ENCODE results near the gene ASB8. TPM values are rescaled to one million over a fixed set of nuclear protein-coding genes. Genes with fewer than 3 reads are reported as not detected.

Gene ASB8
- total RNA-seq, 1 donor from 2014 or later = 80.7 TPM

DNA sequence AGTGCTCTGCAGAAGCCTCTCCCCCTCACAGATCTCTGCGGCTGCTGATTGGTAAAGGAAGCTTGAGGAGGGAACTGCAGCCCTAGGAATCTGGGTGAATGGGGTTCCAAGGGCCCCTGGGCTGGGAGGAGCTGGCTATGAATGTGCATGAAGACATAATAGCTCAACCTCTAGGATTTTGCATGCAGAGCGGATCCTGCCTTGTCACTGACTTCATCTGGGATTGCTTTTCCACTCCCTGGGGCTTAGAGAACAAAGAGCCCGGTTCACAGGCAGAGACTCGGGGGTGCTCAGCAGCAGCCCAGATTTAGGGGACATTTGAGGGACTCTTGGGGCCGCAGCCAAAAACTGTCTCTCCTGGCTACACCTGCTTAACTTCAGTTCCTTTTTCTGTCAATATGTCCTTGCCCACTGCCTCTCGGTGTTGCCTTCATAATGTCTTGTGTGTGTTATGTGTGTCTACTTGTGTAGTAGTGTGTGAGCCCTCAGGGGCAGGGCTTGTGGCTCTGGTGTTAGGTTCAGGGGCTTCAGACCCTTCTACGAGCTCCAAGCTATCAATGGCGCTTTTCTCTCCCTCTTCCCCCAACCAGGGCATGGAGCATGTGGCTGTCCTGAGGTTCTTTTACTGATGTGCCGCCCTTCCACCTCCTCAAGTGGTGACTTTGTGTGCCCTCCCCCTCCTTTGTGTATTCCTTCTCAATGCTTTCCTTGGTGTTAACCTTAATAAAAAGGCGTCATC, 28.0 kb upstream of the ASB8 start:
- no peak for ATAC-seq
- intact Hi-C loops (cut with DNase I) = no loop called here
- DNase-seq (ENCODE audit: missing footprints) = no peak

DNA sequence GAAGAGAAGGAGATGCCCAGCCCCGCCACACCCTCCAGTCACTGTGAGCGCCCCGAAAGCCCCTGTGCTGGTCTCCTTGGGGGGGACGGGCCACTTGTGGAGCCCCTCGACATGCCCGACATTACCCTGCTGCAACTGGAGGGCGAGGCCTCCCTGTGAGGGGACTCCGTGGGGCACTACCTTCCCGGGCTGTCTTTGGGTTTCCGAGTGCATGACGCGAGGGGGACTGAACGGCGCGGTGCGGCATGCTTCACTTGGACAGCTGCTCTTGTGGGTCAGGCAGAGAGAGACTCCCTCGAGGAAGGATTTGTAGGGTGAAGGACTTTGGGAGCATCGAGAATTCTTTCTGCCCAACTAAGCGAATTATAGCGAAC, 27.2 kb upstream of the ASB8 start:
- no peak for ATAC-seq
- intact Hi-C loops (cut with DNase I) = no loop called here
- DNase-seq (ENCODE audit: missing footprints) = no peak

GRCh38 chr12:48183876-48184548, 26.7 kb upstream of the ASB8 start:
- ATAC-seq = no peak
- intact Hi-C loops (cut with DNase I) = no loop called here
- DNase-seq (ENCODE audit: missing footprints) = no peak

DNA sequence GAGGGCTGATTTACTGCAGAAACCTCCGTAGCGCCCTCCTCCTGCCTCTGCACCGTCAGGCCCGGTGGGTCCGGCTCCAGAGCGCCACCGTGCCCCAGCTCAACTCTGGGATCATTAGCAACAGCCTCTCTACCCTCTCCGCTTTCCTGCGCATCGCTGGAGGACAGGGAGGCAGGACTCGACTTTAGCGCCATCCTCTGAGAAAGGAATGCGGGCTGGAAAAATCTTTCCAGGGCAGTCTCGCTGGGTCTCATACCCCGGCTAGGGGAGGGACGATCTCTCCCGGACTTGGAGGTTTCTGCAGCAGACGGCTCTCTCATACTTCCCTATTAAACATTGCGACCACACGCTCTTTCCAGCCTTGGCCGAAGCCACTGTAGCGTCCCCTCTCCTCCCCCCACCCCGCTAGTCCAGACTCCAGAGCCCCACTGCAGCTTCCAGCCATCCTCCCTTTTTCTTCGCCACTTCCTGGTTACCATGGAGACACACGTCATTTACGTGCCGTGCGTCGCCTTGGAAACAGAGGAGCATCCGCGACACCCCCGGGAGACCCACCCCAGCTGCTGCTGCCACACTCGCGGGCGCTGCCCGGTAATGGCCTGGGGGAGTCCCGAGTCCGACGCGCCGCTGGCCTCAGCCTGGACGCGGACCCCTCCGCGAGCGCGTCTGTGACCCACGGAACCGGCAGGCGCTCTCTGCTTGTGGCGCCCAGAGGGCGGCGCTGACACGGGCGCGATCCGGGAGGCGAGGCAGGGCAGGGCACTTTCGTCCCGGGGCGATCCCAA, 26.0 kb upstream of the ASB8 start, which contains the start of gene CCDC184:
CCDC184 (plus strand) TSS at position 554 of the 785 bp plus-strand sequence. CDS start 479 bp downstream, outside the sequence.
- DNase-seq (ENCODE audit: missing footprints) = peak; percentile 83
- peak; percentile 81 for ATAC-seq
- intact Hi-C loops (cut with DNase I) = no loop called here

GRCh38 chr12:48182631-48183030, 25.3 kb upstream of the ASB8 start:
- DNase-seq (ENCODE audit: missing footprints) (no peak), ATAC-seq (no peak)
- intact Hi-C loops (cut with DNase I) = no loop called here

GRCh38 chr12:48180857-48181495, 23.7 kb upstream of the ASB8 start:
- ATAC-seq (peak; percentile 14), DNase-seq (ENCODE audit: missing footprints) (no peak)
- intact Hi-C loops (cut with DNase I) = no loop called here

DNA sequence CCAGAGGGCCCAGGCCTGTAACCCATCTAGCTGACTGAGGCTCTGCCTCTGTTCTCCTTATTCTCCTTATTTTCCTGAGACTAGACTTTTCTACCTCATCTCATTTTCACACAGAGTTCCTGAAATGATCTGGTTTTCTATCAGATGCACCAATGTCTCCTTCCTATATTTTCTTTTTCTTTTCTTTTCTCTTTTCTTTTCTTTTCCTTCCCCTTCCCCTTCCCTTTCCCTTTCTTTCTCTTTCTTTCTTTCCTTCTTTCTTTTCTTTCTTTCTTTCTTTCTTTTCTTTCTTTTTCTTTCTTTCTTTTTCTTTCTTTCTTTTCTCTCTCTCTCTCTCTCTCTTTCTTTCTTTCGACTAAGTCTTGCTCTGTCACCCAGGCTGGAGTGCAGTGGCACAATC, 23.1 kb upstream of the ASB8 start:
- intact Hi-C loops (cut with DNase I) = no loop called here
- DNase-seq (ENCODE audit: missing footprints) (no peak), ATAC-seq (no peak)

DNA sequence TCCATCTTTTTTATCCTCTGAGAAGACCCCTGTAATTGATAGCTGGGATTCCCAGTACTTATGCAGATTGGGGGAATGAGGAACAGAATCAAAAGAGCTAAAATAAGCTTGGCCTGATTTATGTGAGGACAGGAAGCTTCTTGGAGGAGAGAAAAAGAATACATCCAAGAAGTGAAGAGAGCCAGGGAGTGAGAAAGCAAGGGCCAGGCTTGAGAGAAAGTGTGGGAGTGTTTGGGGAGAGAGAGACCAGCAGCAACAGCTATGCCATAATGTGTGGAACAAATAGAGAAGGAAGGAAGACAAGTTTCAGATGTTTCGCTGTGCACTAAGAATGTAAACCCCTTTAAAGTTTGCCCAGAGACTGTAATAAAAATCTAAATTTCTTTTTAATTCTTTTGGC, 22.2 kb upstream of the ASB8 start:
- DNase-seq (ENCODE audit: missing footprints) = no peak
- ATAC-seq = no peak
- intact Hi-C loops (cut with DNase I) = no loop called here

DNA sequence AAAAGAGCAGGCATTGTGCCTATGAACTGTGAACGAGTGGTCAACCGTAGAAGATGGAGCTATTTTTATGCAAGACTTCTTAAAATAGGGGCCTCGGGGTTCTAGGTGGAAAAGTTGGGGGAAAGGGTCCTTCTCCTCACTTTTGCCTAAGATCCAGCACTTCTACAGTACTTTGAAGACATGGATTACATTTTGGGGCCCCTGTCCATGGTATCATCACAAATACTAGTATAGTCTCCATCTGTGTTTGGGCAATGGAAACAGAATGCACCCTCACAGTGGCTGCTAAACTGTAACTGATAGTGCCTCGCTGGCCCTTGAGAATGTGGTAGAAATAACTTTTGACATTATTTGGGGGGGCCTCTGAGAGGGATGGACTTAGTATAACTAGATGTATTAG, 20.7 kb upstream of the ASB8 start:
- ATAC-seq = no peak
- intact Hi-C loops (cut with DNase I) = no loop called here

GRCh38 chr12:48176417-48176751, 19.1 kb upstream of the ASB8 start:
- DNase-seq (ENCODE audit: missing footprints) (no peak), ATAC-seq (no peak)
- intact Hi-C loops (cut with DNase I) = no loop called here

More for the DNA sequence above, 20.7 kb upstream of the ASB8 start:
- DNase-seq (ENCODE audit: missing footprints) = no peak

- intact Hi-C loops (cut with DNase I) = no loop called here
- no peak for DNase-seq (ENCODE audit: missing footprints)
- ATAC-seq = no peak
These were observed 18.5 kb upstream of the ASB8 start for GRCh38 chr12:48175613-48176416.

- intact Hi-C loops (cut with DNase I) = loop anchor here (5.0 kb wide), 1 partner anchor 207 kb away; the partner anchor contains the start of gene TMEM106C
- ATAC-seq = no peak
- DNase-seq (ENCODE audit: missing footprints) = no peak
These were observed 11.7 kb upstream of the ASB8 start for GRCh38 chr12:48169011-48169410.

DNA sequence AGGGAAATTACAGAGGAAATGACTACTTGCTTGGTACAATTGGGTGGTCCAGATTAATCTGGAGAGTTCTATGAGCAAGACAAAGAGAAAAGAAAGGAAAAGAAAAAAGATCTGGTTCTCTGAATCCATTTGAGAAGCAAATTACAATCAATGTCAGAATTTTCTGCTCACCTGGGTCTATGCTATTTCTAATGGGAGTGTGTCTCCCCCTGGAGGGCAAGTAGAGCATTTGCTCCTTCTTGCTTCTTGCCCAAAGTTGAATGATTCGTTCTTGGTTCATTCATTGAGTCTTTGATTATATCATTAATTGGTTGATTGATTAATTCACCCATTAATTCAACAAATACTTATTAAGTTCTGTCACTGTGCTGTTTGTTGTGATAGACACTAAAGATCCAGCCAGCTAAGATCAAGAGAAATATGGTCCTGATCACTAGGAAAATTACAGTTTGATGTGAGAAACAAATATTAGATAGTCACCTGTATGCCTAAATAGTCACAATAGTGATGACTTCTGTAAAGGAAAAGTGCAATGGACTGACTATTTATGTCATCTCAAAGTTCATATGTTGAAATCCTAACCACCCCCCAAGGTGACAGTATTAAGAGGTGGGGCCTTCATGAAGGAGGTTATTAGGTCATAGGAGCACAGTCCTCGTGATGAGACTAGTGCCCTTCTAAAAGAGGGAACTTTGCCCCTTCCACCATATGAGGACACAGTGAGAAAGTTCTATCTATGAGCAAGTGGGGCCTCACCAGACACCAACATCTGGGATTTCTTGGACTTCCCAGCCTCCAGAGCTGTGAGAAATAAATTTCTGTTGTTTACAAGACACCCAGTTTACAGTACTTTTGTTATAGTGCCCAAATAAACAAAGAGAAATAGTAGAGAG, 8.0 kb upstream of the ASB8 start:
- peak; percentile 57 for ATAC-seq
- no peak for DNase-seq (ENCODE audit: missing footprints)
- intact Hi-C loops (cut with DNase I) = loop anchor here (1.0 to 5.0 kb wide), 3 partner anchors 27 to 203 kb away; partner anchors contain the start of gene TMEM106C

GRCh38 chr12:48164451-48164850, 7.1 kb upstream of the ASB8 start:
- ATAC-seq (no peak), DNase-seq (ENCODE audit: missing footprints) (no peak)
- intact Hi-C loops (cut with DNase I) = loop anchor here (2.0 kb wide), 1 partner anchor 28 kb away; no protein-coding TSS in a partner anchor

GRCh38 chr12:48163150-48163747, 5.9 kb upstream of the ASB8 start:
- intact Hi-C loops (cut with DNase I) = no loop called here
- no peak for DNase-seq (ENCODE audit: missing footprints)
- no peak for ATAC-seq

DNA sequence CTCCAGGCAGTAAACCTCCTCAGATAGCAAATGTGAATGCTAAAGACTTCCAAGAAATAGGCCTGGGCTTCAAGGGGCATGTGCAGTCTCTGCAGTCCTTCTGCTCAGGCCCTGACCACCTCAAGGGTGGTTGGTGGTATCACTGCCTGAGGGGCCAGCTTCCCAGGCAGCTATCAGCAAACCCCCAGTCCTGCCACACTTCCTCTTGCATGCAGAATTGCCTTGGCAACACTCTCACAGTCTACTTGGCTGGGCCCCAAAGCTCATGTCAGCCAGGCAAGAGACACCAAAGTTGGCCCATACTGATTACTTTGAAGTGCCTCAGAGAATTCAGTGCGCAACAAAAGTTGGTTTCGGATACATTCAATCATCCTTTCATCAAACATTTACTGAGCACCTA, 3.5 kb upstream of the ASB8 start:
- ATAC-seq (no peak), DNase-seq (ENCODE audit: missing footprints) (no peak)
- intact Hi-C loops (cut with DNase I) = no loop called here

DNA sequence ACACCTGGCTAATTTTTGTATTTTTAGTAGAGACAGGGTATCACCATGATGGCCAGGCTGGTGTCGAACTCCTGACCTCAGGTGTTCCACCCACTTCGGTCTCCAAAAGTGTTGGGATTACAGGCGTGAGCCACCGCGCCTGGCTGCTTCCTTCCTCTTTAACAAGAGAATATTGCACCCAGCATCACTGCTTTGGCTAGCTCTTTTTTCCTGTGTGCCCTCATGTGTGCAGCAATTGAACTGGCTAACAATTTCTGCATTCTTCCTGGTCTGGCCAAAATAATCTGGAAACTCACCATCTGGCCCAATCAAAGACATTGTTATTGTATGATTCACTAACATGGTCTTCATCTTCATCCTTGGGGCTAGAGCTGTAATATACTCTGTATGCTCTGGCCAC, 2.7 kb upstream of the ASB8 start:
- intact Hi-C loops (cut with DNase I) = no loop called here
- no peak for DNase-seq (ENCODE audit: missing footprints)
- ATAC-seq = no peak

Data from Right ventricle myocardium inferior (tissue), 1 donor.